SK-N-MC (cell line): ENCODE data around the gene PRR33.

Experiments used
- EZH2 ChIP-seq: fragments of 200-600 bp; sonication (generic); IDR thresholded peaks from one replicate; pipeline ENCODE4 v1.6.1; 2017; ENCODE audit warnings: antibody characterized with exemption
- FOXP2 ChIP-seq: optimal IDR thresholded peaks from 2 replicates; pipeline ENCODE3; 2011; ENCODE audit warnings: mild to moderate bottlenecking, moderate library complexity; ENCODE audit not compliant: insufficient read depth; ENCODE audit errors: extremely low read length, control extremely low read depth
- POLR2AphosphoS5 ChIP-seq: IDR thresholded peaks from 2 replicates; pipeline ENCODE4 v1.6.1; 2012; ENCODE audit warnings: mild to moderate bottlenecking, low read depth, low read length, borderline replicate concordance

GRCh38 chr11:1926156-1927025, 34.7 kb upstream of the PRR33 start:
- no peak for TF ChIP-seq POLR2AphosphoS5
- no peak for TF ChIP-seq EZH2
- no peak for TF ChIP-seq FOXP2
